ENCODE measurements around the gene MLH3. TPM values are rescaled to one million over a fixed set of nuclear protein-coding genes. Genes with fewer than 3 reads are reported as not detected.

The MLH3 gene

Small RNA genes within 50 kb of the gene (small RNA-seq; reads per million reads assigned to genes)
- not detected for gene RNU6-689P (ENCODE audit: low read depth)
